HS-5 (cell line): ENCODE data around the gene KASH5.
"Not testable (repeated sequence)": the region's sequence is repeated elsewhere in the genome, so short reads cannot be mapped to it uniquely, and the experiment has no call there.

Experiments used
- DNase-seq: peaks from one replicate; pipeline ENCODE4 v3.0.0-alpha.2; 2012; ENCODE audit warnings: low read depth

The KASH5 gene

DNA sequence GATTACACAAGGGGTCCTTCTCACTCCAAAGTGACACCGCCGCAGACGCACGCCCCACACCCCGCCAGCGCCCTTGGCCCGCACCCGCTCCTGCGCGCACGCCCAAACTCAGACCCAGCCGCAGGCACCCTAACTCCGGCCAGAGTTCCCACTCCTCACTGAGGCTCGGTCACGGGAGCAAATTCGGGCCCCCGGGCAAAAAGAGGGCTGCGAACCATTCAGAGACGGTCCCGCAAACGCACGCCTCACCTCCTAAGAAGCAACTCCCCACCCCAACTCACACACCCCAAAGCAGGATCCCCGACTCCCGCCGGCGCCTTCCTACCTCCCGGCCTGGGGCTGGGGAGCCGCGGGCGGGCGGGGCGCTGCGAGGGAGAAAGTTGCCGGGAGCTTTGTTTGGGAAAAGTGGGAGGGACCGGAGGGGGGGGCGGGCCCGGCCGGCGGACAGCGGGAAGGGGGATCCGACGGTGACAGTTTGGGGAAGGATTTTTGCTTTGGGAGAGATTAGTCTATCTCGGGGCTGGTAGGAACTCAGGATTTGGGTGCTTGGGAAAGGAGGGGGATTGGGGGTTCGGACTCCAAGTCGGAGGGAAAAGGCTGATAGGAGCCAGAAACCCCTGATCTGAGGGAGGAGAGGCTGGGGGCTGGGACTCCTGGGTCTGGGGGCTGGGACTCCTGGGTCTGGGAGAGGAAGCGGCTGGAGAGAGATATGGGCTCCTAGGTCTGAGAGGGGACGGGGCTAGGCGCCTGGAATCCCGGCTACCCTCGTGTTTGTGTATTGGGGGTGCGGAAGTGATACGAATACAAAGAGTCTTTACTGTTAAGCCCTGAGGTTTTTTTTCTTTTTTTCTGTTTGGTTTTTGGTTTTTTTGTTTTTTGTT, 25.8 kb upstream of the KASH5 start, which contains the start of gene TEAD2:
TSS of gene TEAD2 (minus strand) at position 369 of the 881 bp plus-strand sequence. CDS start 2,341 bp downstream, outside the sequence.
- no peak for DNase-seq

DNA sequence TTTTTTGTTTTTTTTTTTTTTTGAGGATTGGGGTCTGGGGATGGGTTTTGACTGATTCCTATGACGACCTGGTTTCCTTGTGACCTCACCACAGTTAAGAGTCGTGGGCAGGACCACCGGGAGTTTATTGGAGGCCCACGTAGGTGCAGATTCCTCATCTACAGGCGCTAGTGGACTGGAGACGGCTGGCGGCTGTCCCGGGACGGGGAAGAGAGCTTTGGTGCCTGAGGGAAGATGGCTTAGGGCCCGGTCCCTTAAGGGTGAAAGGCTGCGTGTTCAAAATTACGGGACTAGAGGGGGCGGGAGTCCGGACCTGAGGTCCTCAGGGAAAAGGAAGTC, 25.2 kb upstream of the KASH5 start:
- no peak for DNase-seq

DNA sequence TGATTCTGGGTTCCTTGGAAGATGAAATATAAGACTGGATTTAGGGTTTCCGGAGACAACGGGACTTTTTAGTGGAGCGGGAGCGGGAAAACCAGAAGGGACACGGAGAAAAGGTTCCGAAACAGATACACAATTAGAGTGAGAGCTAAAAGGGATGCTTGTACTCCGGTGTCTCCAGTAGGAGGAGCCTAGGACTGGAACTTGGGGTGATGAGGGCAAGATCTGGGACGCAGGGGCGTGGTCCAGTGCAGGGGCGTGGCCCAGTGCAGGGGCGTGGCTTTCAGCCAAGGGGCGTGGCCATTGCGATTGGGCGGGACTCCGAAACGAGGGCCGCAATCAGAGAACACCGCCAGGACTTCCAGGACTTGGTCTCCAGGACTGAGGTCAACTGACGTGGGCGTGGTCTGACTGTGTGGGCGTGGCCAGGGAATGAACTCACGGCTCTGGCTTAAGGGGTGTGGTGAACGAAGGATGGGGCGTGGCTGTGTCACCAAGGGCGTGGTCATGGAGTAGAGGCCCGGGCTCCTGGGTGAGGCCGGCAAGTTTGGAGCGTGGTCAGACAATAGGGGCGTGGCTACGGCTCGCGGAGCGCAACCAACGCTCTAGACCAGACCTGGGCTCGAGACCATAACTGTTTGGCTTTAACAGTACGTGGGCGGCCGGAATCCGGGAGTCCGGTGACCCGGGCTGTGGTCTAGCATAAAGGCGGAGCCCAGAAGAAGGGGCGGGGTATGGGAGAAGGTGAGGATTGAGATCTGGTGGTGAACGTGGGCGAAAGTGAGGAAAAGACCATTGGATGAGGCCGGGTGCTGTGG, 24.6 kb upstream of the KASH5 start, which contains the start of gene DKKL1:
TSS of gene DKKL1 (plus strand) at position 610 of the 815 bp plus-strand sequence. CDS start at position 732, 122 bp downstream.
- peak; percentile 97 for DNase-seq

DNA sequence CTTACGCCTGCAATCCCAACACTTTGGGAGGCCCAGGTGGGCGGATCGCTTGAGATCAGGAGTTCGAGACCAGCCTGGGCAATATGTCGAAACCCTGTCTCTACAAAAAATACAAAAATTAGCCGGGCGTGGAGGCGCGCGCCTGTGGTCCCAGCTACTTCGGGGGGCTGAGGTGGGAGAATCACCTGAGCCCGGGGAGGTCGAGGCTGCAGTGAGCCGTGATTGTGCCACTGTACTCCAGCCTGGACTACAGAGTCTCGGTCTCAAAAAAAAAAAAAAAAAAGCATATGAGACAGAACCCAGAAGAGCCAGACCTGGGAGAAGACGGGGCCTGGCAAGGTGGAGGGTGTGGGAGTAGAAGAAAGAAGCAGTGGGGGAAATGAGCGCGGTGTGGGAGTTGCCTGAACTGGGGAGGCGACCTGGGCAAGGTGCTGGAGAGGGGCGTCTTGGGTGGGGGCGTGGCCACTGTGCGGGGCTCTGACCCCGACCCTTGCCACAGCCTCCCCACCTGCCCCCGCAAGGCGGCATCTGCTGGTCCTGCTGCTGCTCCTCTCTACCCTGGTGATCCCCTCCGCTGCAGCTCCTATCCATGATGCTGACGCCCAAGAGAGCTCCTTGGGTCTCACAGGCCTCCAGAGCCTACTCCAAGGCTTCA, 23.8 kb upstream of the KASH5 start:
- DNase-seq: no peak

DNA sequence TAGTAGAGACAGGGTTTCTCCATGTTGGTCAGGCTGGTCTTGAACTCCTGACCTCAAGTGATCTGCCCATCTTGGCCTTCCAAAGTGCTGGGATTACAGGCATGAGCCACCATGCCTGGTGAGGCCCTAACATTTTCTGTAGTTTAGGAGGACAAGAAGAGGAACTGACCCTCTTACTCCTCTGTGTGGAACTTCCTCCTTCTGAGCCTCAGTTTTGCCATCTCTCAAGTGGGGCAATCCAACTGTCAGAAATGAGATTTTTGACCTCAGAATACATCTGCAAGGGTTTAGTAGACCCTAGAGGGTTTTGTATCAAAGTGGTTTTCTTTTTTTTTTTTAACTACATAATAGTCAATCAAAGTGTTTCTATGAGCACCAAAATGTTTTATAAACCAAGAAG, 21.9 kb upstream of the KASH5 start:
- no peak for DNase-seq

DNA sequence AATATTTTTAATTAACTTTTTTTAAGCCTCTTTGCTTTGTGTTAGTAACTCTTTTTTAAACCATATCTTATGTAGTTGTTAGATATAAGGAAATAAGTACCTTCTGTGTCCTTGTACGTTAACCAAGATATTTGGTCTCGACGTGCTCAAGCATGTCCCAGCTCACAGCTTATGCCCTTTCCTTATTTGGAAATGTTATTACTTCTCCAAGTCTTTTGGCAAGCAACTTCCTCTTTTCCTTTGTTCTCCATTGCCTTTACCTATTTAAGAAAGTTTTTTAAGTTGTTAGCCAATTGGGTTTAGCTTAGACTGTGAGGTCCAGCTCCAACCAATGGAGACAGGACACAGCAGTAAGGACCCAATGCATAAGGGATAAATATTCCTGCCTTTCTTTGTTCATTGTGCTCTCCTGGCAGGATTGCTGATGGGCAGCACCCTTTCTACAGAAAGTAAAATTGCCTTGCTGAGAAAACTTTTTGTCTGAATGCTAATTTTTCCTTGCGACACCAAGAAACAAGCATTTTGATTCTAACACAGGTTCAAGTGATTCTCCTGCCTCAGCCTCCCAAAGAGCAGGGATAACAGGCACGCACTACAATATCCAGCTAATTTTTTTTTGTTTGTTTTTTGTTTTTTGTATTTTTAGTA, 19.2 kb upstream of the KASH5 start:
- DNase-seq: no peak

DNA sequence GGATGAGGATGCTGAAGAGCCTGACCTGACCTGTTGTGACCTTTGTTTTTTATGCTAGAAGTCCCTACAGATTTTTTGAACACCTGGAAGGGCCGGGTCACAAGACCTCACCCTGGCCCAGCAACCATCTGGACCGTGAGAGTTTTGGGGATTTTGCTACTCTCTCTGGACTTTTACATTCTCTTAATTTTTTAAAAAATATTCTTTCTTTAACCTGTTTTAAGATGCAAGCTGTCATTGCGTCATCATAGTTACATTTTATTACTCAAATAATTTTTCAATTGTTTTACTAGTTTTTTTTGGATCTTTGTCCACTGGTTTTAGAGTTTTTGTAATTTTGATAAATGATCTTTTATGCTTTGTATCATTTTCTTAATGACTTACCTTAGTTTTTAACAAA, 16.9 kb upstream of the KASH5 start:
- no peak for DNase-seq

DNA sequence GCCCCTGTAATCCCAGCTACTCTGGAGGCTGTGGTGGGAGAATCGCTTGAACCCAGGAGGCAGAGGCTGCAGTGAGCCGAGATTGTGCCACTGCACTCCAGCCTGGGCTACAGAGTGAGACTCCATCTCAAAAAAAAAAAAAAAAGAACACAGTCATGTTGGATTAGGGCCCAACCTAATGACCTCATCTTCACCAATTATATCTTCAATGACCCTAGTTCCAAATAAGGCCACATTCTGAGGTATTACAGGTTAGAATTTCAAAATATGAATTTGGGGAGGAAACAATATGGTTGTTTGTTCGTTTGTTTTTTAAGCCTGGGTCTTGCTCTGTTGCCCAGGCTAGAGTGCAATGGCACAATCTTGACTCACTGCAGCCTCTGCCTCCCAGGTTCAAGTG, 14.9 kb upstream of the KASH5 start:
- not testable (repeated sequence) for DNase-seq

DNA sequence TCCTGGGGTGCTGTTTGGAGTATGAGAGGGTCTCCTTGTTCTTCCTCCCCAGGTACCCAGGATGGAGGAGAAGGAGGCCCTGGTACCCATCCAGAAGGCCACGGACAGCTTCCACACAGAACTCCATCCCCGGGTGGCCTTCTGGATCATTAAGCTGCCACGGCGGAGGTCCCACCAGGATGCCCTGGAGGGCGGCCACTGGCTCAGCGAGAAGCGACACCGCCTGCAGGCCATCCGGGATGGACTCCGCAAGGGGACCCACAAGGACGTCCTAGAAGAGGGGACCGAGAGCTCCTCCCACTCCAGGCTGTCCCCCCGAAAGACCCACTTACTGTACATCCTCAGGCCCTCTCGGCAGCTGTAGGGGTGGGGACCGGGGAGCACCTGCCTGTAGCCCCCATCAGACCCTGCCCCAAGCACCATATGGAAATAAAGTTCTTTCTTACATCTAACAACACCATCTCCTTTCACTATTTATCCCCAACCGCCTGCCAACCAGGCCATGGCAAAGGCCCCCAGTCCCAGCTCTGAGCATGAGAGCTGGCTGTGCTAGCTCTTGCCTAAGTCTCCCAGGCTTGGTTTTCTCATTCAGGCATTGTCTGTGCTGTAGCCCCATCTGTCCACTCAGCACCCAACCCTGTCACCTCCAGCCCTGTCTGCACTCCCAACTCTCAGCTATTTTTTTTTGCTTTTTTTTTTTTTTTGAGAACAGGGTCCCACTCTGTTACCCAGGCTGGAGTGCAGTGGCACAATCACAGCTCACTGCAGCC, 13.2 kb upstream of the KASH5 start:
- no peak for DNase-seq

DNA sequence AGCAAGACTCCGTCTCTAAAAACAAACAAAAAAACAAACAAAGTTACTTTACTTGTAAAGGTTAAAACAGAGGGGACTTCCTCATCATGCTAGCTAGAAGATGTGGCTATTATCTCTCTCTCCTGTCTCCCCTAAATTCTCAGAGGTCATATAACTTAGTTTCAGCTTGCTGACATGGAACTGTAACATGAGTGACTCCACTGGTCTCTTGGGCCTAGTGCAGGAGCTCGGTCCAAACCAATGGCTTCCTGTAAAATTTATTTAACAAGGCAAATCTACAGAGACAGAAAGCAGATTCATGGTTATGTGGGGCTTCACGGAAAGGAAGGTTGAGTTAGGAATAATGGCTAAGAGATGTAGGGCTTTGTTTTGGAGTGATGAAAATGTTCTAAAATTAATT, 9.5 kb upstream of the KASH5 start:
- no peak for DNase-seq

DNA sequence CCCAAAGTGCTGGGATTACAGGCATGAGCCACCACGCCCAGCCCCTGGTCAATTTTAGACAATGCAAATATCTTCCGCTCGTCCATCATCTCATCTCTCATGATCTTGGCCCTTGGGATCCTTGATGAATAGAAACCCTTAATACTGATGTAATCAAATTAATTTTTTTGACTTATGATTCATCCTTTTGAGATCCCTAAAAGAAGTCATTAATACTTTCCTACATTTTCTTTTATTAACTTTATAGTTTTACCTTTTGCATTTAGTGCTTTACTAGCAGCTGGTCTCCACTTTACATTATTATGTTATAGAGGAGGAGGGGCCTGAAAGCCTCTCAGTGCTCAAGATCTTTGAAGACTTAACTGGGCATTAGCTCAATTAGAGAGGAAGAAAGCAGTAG, 7.7 kb upstream of the KASH5 start:
- no peak for DNase-seq

DNA sequence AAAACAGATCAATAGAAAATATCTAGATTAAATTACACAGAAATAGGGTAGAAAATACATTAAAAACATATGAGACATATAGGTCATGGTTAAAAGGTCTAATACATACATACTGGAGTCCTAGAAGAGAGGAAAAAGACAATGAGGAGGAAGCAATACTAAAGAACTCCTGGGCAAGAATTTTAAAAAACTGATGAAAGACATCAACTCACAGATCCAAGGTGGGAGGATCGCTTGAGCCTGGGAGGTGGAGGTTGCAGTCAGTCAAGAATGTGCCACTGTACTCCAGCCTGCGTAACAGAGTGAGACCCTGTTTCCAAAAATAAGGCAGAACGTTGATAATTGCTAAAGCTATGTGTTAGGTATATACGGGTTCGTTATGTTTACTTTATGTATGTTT, 5.4 kb upstream of the KASH5 start:
- no peak for DNase-seq

DNA sequence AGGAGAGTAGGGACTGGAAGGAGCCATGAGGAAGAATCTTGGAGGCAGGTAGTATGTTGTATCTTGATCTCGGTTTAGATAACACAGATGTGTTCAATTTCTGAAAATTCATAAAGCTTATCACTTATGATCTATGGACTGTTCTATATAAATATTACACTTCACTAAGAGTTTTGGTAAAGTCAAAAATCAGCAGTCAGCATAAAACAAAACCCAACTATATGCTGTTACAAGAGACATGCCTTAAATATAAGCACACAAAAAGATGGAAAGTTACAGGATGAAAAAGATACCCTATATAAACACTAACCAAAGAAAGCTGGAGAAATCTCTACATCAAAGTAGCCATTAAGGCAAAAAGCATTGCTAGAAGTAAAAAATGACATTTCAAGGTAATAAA, 4.5 kb upstream of the KASH5 start:
- DNase-seq: no peak

DNA sequence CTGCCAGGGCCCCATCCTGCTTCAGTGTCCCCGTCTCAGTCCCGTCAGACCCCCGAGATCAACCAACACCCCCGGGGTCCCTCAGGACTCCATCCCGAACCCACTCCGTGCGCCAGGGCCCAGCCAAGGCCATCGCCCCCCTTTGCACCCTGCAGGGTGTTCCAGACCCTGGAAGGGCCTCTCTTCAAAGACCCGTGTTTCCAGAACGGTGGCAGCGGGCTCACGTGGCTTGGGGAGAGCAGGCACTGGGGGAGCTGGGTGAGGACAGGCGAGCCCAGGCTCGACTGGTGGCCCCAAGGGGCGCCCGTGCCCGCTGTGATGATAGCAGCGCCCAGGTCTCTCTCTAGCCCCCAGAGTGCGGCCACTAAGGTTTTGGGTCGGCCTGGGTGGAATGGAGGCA, 1.4 kb downstream of the KASH5 start:
- no peak for DNase-seq

DNA sequence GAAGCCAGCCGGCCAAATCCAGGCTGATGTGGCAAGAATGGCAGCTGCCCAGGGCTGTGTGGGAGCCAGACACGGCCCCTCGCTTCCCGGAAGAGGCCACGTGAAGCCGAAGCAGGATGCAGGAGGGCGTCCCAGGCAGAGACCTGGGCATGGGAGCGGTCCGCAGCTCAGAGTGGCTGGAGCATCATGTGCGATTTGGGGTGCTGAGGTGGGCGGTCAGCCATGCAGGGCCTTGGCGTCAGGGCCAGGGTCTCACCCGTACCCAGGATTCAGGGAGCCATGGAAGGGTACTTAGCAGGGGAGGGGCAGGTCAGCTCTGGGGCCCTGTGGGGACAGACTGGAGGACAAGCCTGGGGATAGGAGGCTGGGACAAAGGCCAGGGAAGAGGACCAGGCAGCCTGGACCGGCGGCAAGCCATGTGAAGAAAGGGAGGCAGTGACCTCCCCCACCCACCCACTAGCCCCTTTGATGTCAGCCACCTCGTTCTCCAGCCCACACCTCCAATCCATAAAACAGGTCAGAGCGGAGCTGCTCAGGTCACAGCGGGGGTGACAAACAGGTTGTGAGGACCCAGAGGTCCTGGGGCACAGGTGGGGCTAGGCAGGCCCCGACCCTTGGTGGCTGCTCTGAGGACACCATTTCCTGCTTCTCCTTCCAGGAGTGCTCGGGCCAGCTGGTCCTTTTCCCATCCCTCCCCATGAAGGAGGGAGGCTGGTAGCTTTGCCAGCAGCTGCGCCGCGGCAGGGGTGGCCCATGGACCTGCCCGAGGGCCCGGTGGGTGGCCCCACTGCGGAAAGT, 2.3 kb downstream of the KASH5 start:
- no peak for DNase-seq

DNA sequence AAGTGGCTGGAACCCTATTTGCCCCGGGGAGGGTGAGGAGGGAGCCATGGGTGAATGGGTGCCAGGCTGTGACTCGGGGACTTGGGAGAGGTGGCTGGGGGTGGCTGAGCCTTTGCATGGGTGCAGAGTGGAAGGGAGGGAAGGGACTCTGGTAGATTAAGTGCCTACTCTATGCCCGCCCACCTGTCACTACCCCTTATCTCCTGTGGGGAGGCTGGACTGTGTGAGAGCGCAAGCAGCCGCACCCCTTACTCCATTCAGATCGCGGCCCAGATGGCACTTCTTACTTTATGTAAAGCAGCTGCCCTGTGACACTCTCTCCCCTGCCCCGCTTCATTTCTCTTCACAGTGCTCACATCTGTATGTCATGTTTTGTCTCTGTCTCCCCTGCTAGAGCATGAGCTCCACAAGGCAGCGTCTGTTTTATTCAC, 2.9 kb downstream of the KASH5 start:
- no peak for DNase-seq

DNA sequence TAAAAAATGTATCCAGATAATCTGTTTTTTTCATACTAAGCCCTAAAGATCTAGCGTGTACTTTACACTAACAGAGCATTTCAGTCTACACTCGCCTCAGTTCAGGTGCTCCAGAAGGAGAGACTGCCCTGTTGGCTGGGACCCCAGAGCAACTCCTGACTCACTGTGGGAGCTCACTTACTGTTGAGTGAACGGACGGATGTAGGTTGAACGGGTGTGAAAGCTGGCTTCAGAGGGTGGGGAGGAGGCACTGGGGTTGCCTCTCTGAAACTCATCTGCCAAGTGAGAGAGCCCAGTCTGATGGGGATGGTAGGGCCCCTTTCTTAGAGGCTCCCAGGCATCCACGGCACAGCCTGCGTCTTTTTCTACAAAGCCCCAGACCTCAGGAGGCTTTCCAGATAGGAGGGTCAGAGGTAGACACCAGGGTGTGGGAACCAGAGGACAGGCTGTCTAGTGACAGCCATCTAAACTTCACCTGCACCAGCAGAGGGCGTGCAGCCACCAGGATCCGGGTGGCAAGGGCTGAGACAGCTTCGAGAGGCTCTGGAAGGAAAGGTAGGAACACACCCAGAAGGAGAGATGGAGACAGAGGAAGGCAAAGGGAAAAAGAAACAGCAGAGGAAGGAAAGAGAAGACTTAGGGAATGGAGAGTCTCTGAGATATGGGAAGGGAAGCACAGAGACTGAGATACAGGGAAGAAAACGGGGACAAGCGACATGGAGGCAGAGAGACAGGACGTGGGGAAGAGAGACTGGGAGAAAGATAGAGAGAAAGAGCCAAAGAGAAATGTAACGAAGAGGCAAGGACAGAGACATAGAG, 3.7 kb downstream of the KASH5 start:
- peak; percentile 28 for DNase-seq

DNA sequence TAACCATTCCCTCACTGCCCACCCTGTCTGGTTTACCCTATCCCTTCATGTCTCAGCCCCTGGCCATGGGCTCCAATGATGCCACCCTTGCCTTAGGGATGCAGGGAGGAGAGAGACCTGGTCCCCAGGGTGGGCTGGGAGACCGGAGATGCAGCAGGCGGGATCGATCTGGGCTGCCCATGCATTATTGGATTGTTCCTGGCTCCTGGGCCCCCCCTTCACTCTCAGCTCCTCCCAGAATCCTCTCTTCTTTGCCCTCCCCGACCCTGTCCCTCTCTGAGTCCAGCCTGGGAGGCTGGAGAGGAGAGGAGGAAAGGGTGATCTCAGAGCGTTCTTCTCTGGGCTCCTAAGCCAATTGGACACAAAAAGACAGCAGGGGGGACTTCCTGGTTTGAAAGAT, 5.8 kb downstream of the KASH5 start:
- no peak for DNase-seq

DNA sequence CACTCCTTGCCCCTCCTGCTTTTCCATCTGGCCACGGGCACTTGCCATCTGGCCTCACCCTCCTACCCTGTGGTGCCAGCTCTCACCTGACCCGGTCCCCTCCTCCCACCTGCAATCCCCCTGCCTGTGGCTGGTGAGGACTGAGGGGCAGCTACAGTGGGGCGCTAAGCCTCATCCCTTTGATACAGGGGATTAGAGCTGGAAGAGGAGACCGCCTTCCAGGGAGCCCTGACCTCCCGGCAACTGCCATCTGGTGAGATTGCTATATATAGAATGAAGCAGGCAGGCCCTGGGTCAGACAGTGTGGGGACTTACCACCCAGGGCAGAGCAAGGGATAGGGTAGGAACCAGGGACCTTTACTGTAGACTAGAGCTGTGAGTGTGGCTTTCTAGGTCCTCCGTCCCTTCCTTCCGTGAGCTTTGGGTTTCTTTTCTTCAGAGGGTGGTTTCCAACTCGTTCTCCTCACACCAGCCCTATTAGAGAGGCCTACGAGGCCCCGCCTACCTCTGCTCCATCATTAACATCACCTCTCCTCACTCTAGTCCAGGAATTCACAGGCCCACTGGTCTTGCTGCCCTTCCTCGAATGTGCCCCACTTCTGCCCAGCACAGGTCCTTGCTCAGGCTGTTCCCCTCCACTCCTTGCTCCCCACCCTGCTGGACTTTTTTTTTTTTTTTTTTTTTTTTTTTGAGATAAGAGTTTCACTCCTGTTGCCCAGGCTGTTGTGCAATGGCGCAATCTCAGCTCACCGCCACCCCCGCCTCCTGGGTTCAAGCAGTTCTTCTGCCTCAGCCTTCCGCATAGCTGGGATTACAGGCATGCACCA, 7.7 kb downstream of the KASH5 start:
- no peak for DNase-seq
